HepG2 (cell line): ENCODE data around the gene C2orf81. TPM values are rescaled to one million over a fixed set of nuclear protein-coding genes. Genes with fewer than 3 reads are reported as not detected.

ENCODE experiments used
- CSRNP1 ChIP-seq: sonication (generic); formaldehyde crosslinking; IDR thresholded peaks from 2 replicates; pipeline ENCODE4 v1.8.1; 2023; ENCODE audit warnings: mild to moderate bottlenecking, missing genetic modification reagents
- DMAP1 ChIP-seq: IDR thresholded peaks from 2 replicates; pipeline ENCODE4 v1.6.1; 2016
- FUBP1 ChIP-seq: sonication (generic); formaldehyde crosslinking; IDR thresholded peaks from 2 replicates; pipeline ENCODE4 v1.5.1; 2020; ENCODE audit warnings: missing genetic modification reagents, mild to moderate bottlenecking, borderline replicate concordance
- GZF1 ChIP-seq: sonication (generic); formaldehyde crosslinking; IDR thresholded peaks from 2 replicates; pipeline ENCODE4 v1.5.1; 2020; ENCODE audit warnings: mild to moderate bottlenecking, missing genetic modification reagents
- HMGXB4 ChIP-seq, 2 experiments: sonication (generic) in 1 of 2; formaldehyde crosslinking in 1 of 2; IDR thresholded peaks; 2 replicates each; pipeline versions ENCODE4 v1.4.0 to v1.6.1; 2018 to 2020; ENCODE audit warnings: missing genetic modification reagents in 2 of 2, borderline replicate concordance in 1 of 2, low read depth in 1 of 2, mild to moderate bottlenecking in 1 of 2, missing biosample characterization in 1 of 2
- NFAT5 ChIP-seq: sonication (generic); formaldehyde crosslinking; IDR thresholded peaks from 2 replicates; pipeline ENCODE4 v1.4.0; 2020; ENCODE audit warnings: missing genetic modification reagents
- SAP130 ChIP-seq: IDR thresholded peaks from 2 replicates; pipeline ENCODE4 v1.6.1; 2016; ENCODE audit warnings: low read depth
- SMAD3 ChIP-seq: sonication (generic); formaldehyde crosslinking; IDR thresholded peaks from 2 replicates; pipeline ENCODE4 v1.4.0; 2020; ENCODE audit warnings: missing genetic modification reagents
- SNAPC2 ChIP-seq: sonication (generic); formaldehyde crosslinking; IDR thresholded peaks from 2 replicates; pipeline ENCODE4 v1.8.1; 2022; ENCODE audit warnings: mild to moderate bottlenecking, missing genetic modification reagents
- SOX6 ChIP-seq, 2 experiments: fragments of 450-650 bp in 1 of 2; sonication (generic) in 1 of 2; formaldehyde crosslinking in 1 of 2; IDR thresholded peaks; 2 replicates each; pipeline versions ENCODE4 v1.4.0 to v1.6.1; 2017 to 2020; ENCODE audit warnings: antibody characterized with exemption in 1 of 2, mild to moderate bottlenecking in 1 of 2, missing genetic modification reagents in 1 of 2
- ZBTB26 ChIP-seq: IDR thresholded peaks from 2 replicates; pipeline ENCODE4 v1.6.1; 2016; ENCODE audit warnings: missing compliant biosample characterization, missing genetic modification reagents, borderline replicate concordance
- ZNF629 ChIP-seq: sonication (generic); formaldehyde crosslinking; conservative IDR thresholded peaks from 2 replicates; pipeline ENCODE4 v1.5.0; 2020; ENCODE audit warnings: missing genetic modification reagents
- polyA plus RNA-seq, 8 experiments: library from polyadenylated mRNA; depleted of rRNA in 3 of 8; stranded (reverse) in 7 of 8; unstranded in 1 of 8; fragments of >200 nt; fragmentation: Illumina TruSeq in 4 of 8; extraction: Trizol in 4 of 8; gene quantifications; 2 replicates each; pipeline versions ENCODE4 v1.2.1 to v1.2.3, GENCODE V29; 2011 to 2016; ENCODE audit warnings: low read depth in 4 of 8, missing spikeins in 1 of 8, mixed read lengths in 1 of 8; ENCODE audit not compliant: insufficient read depth in 1 of 8
- total RNA-seq, 5 experiments: library from RNA; depleted of rRNA; stranded (reverse); fragments of >200 nt; fragmentation: Illumina TruSeq; extraction: Trizol; gene quantifications; 2 replicates each; pipeline ENCODE4 v1.2.3, GENCODE V29; 2016; ENCODE audit warnings: low read depth in 1 of 5

The C2orf81 gene
- total and polyA plus RNA-seq, 2 of the 13 experiments (the other 11 are each of a cell fraction or from before 2014, with no cell fraction given) = 0.15 to 0.17 TPM

- TF ChIP-seq FUBP1 (no peak), ZNF629 (CRISPR knock-in tag) (no peak), HMGXB4 (CRISPR knock-in tag; IDR thresholded peaks at IDR 0.05; ENCODE audit: borderline replicate concordance in 1 of 2, low read depth in 1 of 2) (peak in 1 of 2 experiments; percentile 39; a peak in 3 of 4 replicates), SNAPC2 (CRISPR knock-in tag) (peak; percentile 81; the same call in 1 of the 2 replicates), SMAD3 (CRISPR knock-in tag) (peak; percentile 29; the same call in 1 of the 2 replicates), GZF1 (CRISPR knock-in tag) (peak; percentile 66; the same call in 1 of the 2 replicates), SAP130 (CRISPR knock-in tag) (peak; percentile 93), ZBTB26 (CRISPR knock-in tag) (peak; percentile 28; the same call in 1 of the 2 replicates), CSRNP1 (CRISPR knock-in tag) (peak; percentile 94), SOX6 (IDR thresholded peaks at IDR 0.05) (no peak), SOX6 (CRISPR knock-in tag; IDR thresholded peaks at IDR 0.05) (no peak), NFAT5 (CRISPR knock-in tag) (0 out of 2 replicates have a peak, but pooled peaks have one; percentile 8), DMAP1 (CRISPR knock-in tag) (peak; percentile 84; the same call in 1 of the 2 replicates)
These were observed 36.2 kb upstream of the C2orf81 start (continued) for GRCh38 chr2:74457549-74458131.
